ENCODE measurements around the gene TAF11. TPM values are rescaled to one million over a fixed set of nuclear protein-coding genes. Genes with fewer than 3 reads are reported as not detected.
"Not testable (repeated sequence)": the region's sequence is repeated elsewhere in the genome, so short reads cannot be mapped to it uniquely, and the experiment has no call there.

TAF11 gene
- total RNA-seq, result 25.9 and 26.0 TPM in 2 replicates

DNA sequence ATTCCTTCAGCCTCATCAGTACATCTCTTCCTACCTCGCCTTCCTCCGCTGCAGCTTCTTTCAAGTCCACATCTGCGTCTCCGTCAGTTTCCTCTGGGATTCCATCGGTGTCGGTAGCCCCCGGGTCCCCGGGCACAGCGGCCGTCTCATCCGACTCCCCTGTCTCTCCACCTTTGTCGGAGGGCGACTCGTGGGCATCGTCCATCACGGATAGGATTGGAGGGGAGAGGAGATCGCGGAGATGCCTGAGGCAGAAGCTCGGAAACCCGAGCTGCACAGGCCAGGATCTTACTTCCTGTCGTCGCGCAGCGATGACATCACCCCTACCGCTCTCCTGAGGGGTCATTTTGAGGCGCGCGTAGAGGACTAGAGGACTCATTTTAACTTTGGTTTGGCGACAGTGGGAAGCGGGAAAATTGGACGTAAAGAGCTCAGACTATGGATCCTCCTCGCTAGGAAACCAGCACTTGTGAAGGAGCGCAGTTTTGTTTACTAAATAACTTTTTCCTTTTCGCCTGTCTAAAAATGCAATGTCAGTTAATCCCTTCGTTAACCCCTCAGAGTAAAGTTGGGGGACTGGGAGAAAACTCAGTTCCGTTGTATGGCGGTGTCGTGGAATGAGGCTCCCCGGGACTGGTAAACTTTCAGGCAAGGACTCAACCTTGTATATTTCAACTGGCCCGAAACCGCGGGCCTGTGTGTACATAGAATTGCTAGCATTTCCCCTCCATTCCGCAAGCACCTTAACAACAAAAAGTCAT is at the start of gene TAF11:
TAF11 (minus strand) TSS at position 290 of the 761 bp plus-strand sequence; CDS start at position 205, 85 bp downstream.
- peak; percentile 95 to 96 for DNase-seq (ENCODE audit: low read depth in 2 of 2)

GRCh38 chr6:34934516-34934915 is 46.7 kb upstream of the TAF11 start:
- peak; percentile 83 to 86 for DNase-seq (ENCODE audit: low read depth in 2 of 2)

- not testable (repeated sequence) for DNase-seq (ENCODE audit: low read depth in 2 of 2)
These were observed 44.4 kb upstream of the TAF11 start for GRCh38 chr6:34932202-34932601.

DNA sequence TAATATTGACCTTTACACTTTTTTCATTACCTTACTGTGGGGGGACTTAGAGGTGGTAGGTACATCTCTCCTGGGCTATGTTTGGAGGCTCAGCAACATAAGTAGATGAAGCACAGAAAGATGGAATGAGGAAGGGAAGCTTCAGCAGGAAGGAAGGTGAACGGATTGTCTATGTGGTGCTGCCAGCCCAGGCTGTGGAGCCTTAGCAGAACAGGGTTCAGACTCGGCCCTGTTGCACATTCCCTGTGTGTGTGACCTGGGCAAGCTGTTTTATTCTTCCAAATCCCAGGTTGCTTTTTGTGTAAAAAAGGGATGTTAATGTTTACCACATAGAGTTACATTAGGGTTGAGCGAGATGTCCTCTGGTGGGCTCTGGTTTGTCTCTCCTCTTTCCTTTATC is 42.4 kb upstream of the TAF11 start:
- DNase-seq (ENCODE audit: low read depth in 2 of 2), result peak in 1 of 2 donors; percentile 58

GRCh38 chr6:34929241-34929978 is 41.6 kb upstream of the TAF11 start:
- DNase-seq (ENCODE audit: low read depth in 2 of 2), result peak in 1 of 2 donors; percentile 18

DNA sequence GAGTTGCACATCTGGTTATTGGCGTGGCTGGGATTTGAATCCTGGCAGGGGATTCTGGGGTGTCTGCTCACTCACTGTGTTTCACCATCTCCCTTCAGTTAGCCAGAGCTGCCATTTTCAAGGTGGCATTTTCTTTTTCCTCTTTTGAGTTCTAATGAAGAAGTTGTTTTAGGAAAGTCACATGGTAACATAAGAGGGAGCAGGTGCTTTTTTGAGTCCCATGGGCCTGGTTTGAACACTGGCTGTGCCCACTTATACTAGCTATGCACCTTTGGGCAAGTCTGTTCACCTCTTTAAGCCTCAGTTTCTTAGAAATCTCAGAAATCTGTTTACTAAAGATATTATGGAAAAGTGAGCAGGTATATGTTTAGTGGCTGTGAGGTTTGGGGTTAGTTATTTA is 40.9 kb upstream of the TAF11 start:
- no peak for DNase-seq (ENCODE audit: low read depth in 2 of 2)

DNA sequence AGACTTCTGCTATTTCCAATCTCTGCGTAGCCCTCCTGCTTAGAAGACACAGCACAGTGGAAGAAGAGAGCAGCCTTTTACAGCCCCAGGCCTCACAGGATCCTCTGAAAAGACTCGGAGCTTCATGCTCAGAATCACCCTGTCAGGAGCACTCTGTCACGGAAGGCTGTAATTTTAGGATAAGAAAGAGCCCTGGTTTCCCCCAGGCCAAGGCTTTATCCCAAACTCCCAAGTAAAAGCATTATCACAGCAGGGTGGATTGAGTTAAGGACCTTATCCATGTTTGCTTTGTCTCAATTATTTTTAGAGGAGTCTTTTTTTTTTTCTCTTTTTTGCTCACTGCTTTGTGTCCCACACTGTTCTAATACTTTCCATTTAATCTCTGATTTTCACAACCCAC is 40.4 kb upstream of the TAF11 start:
- DNase-seq (ENCODE audit: low read depth in 2 of 2), result no peak

GRCh38 chr6:34926655-34927054 is 38.8 kb upstream of the TAF11 start:
- DNase-seq (ENCODE audit: low read depth in 2 of 2), result peak in 1 of 2 donors; percentile 5

DNA sequence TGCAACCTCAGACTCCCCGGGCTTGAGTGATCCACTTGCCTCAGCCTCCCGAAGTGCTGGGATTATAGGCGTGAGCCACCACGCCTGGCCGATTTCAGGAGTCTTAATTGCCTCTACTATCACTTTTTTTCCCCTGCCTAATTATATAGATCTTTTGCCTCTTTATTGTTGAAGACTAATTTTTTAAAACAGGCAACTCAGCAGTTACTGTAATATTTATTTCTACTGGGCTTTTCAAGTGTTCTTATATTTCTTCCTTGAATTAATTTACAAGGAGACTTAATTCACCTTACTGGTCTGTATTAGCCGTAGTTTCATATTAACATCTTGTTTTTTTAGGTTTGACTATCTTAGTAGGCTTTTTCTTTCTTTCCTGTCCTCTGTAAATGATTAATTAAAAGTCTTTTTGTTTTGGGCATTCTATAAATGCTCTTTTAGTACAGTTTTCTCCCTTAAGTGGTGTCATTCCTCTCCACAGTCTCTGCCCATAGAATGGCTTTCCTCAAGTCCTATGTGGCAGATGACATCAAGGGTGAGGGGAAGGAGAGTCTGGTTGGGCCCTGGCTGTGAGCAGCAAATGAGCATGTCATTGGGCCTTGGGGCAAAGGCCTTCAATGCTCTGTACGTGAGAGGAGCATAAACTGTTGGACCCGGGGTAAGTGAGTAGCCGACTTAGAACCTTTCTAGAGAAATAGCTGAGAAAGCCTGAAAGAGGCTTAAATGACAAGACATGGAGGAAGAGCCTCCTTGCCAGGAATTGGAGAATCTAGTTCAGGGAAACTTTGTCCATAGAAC is 37.2 kb upstream of the TAF11 start:
- DNase-seq (ENCODE audit: low read depth in 2 of 2), result no peak

- DNase-seq (ENCODE audit: low read depth in 2 of 2), result peak; percentile 16 to 59
These were observed 34.4 kb upstream of the TAF11 start for GRCh38 chr6:34922177-34922663.

DNA sequence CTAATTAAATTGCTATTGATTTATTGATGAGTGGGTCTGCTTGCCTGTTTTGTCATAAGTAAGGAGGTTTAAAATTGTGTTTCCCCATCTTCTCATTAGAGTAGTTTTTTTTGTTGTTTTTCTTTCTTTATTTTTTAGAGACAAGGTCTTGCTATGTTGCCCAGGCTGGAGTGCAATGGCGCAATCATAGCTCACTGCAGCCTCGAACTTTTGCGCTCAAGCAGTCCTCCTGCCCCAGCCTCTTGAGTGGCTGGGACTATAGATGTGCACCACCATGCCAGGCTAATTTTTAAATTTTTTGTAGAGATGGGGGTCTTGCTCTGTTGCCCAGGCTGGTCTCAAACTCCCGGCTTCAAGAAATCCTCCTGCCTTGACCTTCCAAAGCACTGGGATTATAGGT is 32.3 kb upstream of the TAF11 start:
- no peak for DNase-seq (ENCODE audit: low read depth in 2 of 2)

DNA sequence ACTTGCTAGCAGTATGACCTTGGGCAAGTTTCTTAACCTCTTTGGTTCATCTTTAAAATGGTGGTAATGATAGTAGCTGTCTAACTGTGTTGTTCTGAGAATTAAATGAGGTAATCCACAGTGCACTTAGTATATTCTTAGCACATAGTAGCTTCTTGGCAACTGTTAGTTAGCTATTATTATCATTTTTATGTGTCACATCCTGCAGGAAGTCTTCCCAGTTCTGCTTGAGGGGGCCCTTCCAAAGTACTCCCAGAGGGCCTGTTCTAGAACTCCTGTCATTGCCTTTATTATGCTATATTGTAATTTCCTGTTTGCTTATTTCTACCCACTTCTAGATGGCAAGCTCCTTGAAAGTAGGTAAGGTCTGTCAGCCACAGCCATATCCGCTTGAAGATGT is 31.8 kb upstream of the TAF11 start:
- peak in 1 of 2 donors; percentile 87 for DNase-seq (ENCODE audit: low read depth in 2 of 2)

DNA sequence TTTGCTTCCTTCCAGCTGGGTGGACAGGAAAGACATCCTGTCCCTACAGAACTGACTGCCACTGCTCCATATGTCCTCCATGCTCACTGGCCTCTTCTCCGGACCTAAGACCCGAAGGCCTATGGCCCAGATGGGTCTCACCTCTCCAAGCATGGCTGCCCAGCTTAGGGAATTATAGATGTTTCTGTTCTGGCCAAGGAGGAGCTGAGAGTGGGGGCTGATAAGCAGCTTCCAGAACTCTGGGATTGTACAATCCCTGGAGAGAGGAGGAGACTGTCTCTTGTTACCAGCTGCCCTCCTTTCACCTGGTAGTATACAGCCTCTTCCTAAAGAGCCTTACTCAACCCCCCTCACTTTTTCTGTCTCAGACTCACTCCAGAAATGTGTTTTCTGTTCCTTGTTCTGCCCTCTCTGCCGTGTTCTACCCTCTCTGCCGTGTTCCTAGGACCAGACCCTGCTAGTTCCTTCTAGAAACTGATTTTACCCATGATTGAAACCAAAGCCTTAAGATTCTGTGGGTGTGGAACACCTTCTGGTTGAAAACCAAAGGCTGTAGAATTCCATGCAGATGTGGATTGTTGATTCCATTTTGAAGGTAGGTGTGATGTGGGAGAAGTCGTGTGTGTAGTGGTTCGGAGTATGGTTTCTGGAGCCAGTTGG is 29.9 kb upstream of the TAF11 start:
- DNase-seq (ENCODE audit: low read depth in 2 of 2), result no peak

DNA sequence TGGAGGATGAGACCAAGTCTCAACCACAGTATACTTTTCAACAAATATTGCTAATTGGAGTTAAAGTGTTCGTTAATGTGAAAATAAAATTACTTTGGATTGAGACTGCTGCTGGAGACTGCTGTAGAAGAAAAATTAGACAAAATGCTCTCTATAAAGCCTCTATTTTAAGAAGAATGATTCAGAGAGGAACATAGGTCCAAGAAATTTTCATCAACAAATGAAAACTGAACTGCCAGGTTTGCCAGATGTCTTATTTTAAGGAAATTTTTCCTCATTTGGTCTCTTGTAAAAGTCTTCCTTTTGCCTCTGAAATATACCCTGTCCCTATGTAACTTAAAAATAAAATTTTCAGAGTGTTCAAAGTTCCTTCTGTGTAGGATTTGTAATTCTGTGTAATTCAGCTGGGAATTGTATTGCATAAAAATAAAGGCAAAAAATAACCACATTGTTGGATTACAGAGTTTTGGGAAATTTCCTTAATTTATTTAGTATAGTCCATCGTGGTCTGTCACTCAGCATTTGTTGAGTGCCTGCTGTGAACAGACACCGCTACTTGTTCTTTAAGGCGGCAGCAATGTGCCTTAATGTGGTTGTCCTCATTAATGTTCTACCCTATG is 28.6 kb upstream of the TAF11 start:
- no peak for DNase-seq (ENCODE audit: low read depth in 2 of 2)

DNA sequence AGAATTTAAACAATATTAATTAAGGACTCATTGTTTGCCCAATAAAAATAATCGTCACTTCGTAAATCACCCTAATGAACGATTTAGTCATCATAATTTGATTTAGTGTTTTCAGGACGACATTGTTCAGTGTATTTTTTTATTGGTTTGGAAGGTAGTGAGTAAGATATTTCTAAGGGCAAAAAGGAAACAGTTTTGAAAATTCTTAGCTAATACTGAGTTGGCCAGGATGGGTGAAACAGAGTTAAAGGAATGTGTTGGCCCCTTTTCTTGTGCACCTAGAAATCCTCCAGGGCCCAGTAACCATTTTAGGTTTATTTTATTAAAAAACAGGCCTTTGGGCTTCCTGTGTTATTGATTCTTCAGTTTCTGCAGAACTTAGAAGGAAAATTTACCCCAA is 26.5 kb upstream of the TAF11 start:
- peak in 1 of 2 donors; percentile 9 for DNase-seq (ENCODE audit: low read depth in 2 of 2)

GRCh38 chr6:34912715-34913464 is 25.0 kb upstream of the TAF11 start:
- peak in 1 of 2 donors; percentile 79 for DNase-seq (ENCODE audit: low read depth in 2 of 2)

GRCh38 chr6:34911822-34912221 is 24.0 kb upstream of the TAF11 start:
- DNase-seq (ENCODE audit: low read depth in 2 of 2), result no peak

- no peak for DNase-seq (ENCODE audit: low read depth in 2 of 2)
These were observed 21.6 kb upstream of the TAF11 start for GRCh38 chr6:34909320-34909883.

DNA sequence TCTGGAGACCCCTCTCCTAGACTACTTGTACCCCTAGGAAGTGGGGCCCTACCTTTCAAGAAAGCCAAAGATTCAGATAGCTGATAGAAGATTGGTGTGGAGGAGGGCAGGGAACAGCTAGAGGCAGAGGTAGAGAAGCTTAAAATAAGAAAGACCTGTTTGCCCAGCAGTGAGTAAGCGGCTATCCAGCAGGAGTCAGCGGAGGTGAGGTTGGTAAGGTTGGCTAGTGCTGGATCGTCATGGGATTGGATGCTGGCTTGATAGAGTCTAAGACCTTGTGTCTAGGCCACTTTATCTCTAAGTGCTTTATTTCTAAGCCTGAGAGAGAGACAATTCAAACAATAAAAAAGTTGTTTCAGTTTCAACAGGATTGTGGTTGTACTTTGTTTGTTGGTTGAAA is 20.4 kb upstream of the TAF11 start:
- no peak for DNase-seq (ENCODE audit: low read depth in 2 of 2)

- DNase-seq (ENCODE audit: low read depth in 2 of 2), result no peak
These were observed 19.0 kb upstream of the TAF11 start for GRCh38 chr6:34906826-34907225.
